ENCODE measurements around the gene NEUROG1.
A peak's percentile ranks its signal among the peaks of the same experiment; 100 is the strongest.

Gene NEUROG1, protein sequence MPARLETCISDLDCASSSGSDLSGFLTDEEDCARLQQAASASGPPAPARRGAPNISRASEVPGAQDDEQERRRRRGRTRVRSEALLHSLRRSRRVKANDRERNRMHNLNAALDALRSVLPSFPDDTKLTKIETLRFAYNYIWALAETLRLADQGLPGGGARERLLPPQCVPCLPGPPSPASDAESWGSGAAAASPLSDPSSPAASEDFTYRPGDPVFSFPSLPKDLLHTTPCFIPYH

DNA sequence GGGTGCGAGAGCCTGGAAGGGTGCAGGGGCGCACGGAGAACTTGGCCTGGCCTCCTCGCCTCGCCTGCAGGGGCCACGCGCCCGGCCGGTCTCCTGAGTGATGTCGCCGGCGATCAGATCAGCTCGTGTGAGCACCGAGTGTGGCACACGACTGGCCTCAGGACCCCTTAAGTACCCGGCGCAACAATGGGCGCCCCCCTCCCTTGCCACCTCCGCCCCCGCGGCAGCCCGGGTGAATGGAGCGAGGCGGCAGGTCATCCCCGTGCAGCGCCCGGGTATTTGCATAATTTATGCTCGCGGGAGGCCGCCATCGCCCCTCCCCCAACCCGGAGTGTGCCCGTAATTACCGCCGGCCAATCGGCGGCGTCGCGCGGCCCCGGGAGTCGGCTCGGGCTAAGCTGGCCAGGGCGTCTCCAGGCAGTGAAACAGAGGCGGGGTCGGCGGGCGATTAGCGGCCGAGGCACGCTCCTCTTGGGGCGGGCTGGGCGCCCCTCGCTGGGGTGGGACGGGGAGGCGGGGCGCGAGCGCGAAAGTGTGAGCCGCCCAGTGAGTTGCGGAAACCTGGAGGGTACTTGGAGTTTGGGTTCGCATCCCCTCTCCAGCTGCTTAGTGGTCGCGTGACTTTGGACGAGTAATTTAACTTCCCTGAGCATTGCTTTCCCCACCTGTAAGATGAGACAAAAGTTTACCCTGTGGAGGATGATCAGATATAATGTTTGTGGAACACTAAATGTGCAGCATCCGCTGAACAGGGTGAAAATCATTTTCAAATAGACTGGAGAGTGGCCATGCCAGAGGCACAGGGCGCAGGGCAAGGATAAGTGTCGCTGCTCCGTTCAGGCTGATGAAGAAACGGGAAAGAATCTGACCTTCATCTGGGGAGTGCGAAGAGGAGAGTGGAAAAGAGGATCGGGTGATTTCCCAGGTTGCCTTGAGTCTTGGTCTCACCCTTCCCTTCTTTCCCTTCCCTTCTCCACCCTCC, at the start of gene NEUROG1:
TSS of gene NEUROG1 (minus strand) at position 145 of the 982 bp plus-strand sequence. CDS start 274 bp downstream, outside the sequence.
- DNase-seq: no peak

DNA sequence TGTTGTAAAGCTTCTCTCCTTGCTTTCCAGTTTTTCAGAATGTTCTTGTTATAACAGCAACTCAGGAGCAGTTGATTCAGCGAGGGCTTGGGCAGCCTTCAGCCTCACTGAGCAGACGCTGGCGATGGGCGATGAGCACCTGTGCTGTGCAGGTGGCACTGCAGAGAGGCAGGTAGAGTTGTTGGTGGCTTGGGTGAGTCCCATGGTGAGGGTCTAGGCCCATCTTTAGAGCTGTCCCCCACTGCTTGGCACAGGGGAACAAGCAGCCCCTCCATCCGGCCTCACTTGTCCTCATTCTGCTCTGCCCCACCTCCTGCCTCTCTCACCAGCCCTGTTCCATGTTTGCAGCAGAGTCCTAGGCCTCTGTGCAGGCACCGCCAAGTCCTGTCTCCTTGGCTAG, 49.2 kb upstream of the NEUROG1 start:
- no peak for DNase-seq

GRCh38 chr5:135584276-135584675, 48.5 kb upstream of the NEUROG1 start:
- DNase-seq: no peak

DNA sequence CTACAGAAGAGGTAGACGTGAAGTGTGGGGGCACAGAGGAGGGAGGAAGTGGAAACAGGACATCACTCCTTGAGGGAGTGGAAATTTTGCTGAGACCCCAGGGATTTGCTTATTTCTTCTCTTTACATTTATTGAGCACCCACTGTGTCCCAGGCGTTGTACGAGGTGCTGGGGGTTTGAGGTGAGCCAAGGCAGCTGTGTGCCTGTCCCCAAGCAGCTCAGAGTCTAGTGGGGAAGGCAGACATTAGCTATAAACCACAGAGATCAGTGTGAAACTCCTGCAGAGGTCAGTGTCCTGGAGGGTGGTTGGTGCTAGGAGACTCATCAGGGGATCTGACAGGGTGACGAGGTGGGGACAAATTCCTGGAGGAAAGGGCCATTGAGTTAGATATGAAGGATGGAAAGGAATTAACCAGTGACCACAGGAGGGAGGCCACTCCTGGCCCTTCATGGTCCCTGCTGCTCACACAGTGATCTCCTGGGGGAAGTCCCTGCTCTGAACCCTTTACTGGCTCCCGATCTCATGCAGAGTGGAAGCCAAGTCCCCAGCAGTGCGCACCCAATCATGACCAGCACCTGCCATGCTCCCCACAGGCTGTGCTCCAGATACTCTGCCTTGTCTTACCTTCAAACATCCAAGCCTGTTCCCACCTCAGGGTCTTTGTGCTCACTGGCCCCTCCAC, 46.5 kb upstream of the NEUROG1 start:
- DNase-seq: no peak

DNA sequence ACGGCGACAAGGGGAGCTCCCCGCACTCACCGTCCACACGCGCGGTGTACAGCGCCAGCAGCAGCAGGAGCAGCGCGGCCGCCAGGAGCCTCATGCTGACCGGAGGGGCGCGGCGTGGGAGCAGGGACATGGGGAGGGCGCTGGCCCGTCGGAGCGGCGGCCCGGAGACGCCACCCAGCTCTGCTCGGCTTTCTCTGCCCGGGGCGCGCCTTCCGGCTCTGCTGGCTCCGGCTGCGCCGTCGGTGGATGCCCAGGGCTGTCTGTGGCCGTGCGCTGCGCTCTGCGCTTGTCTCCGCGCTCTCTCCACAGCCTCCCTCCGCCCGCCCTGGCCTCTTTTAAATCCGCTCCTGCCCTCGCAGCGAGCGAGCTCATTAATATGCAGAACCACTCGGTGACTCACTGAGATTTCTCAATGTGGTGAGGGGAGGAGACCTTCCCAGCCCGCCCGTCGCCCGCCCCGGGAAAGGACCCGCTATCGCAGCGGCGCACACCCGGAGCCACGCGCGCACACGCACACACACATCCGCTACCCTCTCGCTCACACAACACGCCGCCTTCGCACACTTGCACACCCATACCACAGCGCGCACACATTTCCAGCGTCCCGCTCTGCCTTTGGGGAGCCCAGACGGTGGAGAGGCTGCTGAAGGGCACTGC, 43.0 kb upstream of the NEUROG1 start, which contains the start of gene CXCL14:
TSS of gene CXCL14 (minus strand) at position 307 of the 657 bp plus-strand sequence. CDS start at position 94, 213 bp downstream.
- DNase-seq: peak; percentile 28

- no peak for DNase-seq
These were observed 42.5 kb upstream of the NEUROG1 start for GRCh38 chr5:135578305-135578684.

DNA sequence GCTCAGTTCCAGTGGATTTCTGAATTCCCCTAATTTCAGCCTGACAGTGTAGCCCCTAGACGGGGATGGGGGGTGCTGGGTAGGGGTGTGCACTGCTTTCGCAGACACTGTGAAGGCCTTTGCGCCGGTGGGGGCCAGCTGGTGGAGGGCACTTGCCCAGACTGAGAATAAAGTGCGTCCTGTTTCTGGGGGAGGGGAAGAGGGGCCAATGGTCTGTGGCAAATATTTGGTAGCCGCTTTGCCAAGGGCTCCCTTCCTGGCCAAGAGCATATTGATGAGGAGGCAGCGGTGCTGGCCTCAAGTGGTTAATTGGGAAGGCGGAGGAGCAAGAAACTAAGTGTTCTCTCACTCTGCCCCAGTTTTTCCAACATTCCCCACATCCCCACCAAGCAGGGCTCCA, 41.7 kb upstream of the NEUROG1 start:
- no peak for DNase-seq

DNA sequence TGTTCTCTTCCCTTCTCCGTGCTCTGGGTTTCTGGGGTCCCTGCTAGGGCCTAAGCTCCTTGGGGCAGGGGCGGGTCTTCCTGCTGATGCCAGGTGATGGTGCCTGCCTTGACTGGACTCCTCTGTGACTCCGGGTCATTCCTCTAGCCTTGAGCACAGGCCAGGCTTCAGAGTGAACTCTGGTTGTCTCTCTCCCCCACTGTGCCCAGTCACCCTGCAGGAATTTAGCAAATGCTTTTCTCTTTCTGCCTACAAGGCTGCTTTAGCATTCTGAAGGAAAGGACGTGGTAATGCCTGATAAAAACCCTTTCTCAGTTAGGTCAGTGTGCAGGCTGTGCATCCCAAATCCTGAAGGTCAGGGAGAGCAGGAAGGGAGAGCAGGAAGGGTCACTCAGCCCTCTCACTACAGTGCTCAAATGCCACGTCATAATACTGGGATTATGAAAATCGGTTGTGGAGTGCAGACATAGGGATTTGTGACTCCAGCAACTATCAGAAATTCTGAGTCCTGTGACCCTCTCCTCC, 40.4 kb upstream of the NEUROG1 start:
- DNase-seq: peak; percentile 3

DNA sequence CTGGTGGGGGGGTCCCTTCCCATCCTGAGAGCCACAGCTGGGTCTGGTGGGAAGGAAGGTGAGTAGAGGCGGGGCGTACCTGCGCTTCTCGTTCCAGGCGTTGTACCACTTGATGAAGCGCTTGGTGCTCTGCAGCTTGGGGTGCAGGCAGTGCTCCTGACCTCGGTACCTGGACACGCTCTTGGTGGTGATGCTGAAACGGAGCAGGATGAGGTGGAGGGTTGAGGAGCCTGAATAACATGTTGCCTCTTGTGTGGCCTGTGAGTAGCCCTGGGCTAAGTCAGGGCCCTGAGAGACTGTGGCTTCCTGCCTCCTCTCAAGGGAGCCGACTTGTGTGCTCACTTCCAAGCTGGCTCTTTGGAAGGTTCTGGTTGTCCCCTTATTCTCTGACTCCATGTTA, 38.7 kb upstream of the NEUROG1 start:
- no peak for DNase-seq

GRCh38 chr5:135571902-135572301, 36.1 kb upstream of the NEUROG1 start:
- no peak for DNase-seq

DNA sequence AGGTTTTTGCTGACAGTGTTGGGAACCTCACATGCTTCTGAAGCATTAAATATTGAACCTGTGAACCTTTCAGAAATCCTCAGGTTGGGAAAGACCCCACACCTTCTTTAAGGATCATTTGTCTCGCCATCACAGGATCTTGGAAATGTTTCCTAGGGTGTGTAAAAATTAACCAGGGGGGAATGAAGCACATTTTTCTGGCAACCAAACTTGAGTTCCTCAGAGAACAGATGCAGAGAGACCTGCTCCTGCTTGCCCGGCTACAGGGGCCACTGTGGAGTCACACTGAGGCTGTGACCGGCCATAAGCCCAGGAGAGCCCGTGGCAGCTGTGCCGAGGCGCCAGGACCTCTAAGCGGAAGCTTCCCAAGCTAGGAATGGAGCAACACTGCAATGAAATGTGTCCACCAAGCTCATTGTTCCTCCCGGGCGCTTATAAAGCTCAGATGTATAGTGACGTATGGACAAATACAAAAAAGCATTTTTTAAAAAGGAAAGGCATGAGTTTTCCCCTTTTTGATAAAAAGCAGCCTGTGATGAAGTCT, 35.4 kb upstream of the NEUROG1 start:
- DNase-seq: no peak

- DNase-seq: no peak
These were observed 34.6 kb upstream of the NEUROG1 start for GRCh38 chr5:135570453-135570764.

GRCh38 chr5:135569755-135570452, 34.1 kb upstream of the NEUROG1 start:
- peak; percentile 22 for DNase-seq

DNA sequence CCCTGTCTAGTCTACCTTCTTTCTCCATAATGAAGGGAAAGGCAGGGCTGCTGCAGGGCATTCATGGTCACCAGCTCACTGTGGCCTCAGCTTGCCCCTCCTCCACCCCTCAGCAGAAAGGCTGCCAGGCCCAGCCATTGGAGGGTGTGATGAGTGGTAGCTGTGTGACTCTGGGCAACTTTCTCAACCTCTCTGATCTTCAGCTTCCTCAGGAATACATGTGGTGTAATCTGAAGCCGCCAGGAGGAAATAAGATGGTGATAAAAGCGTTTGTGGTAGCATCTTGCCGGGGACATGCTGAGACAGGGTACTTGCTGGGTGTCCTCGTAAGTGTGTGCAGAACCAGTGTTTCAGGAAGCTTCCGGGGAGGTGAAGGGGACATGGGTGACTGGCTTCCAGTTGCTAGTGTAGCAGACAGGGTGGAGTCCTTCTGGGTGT, 33.2 kb upstream of the NEUROG1 start:
- DNase-seq: no peak

DNA sequence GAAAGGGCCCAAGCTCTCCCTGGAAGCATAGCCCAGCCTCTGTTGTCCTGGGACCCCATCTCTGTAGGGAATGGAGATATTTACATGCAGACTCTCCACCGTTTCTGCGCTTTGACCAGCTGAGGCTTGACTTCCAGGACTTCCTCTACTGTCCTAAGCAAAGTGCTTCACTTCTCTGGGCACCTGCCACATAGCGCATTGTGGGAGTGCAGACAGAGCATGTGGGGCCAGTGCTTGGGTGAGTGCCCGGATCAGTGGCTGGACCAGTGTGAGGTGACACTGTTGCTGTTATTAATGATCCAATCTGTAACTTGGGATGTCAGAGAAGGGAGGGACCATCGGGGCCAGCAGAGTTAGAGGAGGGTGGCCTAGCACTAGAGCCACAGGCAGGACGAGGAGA, 32.5 kb upstream of the NEUROG1 start:
- no peak for DNase-seq

- DNase-seq: no peak
These were observed 31.9 kb upstream of the NEUROG1 start for GRCh38 chr5:135567661-135568060.

- DNase-seq: no peak
These were observed 30.9 kb upstream of the NEUROG1 start for GRCh38 chr5:135566422-135567400.

DNA sequence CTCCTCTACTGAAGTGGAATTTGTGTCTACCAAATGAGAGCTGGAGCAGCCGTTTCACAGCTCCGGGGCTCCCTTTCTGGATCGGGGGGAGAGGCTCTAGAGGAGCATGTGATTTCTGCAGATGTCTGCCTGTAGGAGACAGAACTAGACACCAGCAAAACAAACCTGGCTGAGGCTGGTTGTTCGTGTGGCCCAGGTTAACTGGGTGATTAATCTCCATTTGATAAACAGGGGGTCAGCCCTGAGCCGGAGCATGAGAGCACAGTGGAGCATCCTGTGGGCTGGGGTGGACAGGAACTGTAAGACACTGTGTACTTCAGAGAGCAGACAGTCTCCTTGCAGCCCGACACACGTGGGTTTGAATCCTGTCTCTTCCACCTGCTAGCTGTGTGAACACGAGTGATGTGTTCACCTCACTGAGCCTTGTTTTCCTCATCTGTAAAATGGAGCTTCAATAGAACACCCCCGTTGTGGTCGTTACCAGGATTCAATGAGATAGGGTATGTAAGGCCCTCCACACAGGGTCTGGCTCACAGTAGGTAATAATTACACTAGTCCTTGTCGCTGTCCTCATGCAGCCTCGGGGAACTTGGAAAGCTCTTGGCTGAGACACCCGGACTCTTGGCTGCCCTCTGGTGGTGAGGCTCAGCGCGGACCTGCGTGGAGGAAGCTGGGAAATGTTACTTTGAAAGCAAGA, 30.1 kb upstream of the NEUROG1 start:
- DNase-seq: peak; percentile 38

DNA sequence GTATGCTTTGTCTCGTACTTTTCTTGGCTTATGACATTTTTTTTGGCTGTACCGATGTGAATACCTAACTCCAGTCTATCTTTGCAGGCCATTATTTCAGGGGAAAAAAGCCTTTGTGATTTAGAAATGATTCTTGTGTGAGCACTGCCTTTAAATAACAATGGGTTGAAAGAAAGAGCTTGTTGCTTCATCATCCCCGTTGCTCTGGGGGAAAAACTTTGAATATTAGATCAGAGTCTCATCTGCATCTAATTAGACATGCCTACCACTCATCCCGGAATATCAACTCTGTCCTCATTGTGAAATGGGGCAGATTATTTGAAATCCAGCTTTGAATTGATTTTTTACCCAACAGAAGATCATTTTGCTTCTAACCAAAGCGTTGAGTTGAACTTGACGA, 29.5 kb upstream of the NEUROG1 start:
- no peak for DNase-seq

- DNase-seq: no peak
These were observed 28.6 kb upstream of the NEUROG1 start for GRCh38 chr5:135564331-135564730.

Data from kidney glomerular epithelial cell (primary cell).